Ascending aorta (tissue), 2 donors: Measurements from ENCODE around the gene PLEKHD1. TPM values are rescaled to one million over a fixed set of nuclear protein-coding genes. Genes with fewer than 3 reads are reported as not detected.
A peak's percentile ranks its signal among the peaks of the same experiment; 100 is the strongest.

Source experiments
- DNase-seq, 2 donors: peaks; one replicate each; pipeline ENCODE4 v3.0.0-alpha.2; 2019; ENCODE audit warnings: low spot score in 2 of 2
- H3K27ac ChIP-seq, 2 donors: fragments of 200-600 bp; sonication (generic); one replicate each; pipeline ENCODE4 v1.5.1; 2016 to 2017; ENCODE audit warnings: mild to moderate bottlenecking in 1 of 2
- H3K27me3 ChIP-seq: fragments of 200-600 bp; sonication (generic); one replicate; pipeline ENCODE4 v1.5.1; 2017
- H3K36me3 ChIP-seq, 2 donors: fragments of 200-600 bp; sonication (generic); one replicate each; pipeline ENCODE4 v1.5.1; 2016
- H3K4me1 ChIP-seq, 2 donors: fragments of 200-600 bp; sonication (generic); one replicate each; pipeline ENCODE4 v1.5.1; 2016 to 2017; ENCODE audit warnings: mild to moderate bottlenecking in 1 of 2
- H3K4me3 ChIP-seq, 2 donors: fragments of 200-600 bp; sonication (generic); one replicate each; pipeline ENCODE4 v1.5.1; 2016 to 2017; ENCODE audit warnings: mild to moderate bottlenecking in 1 of 2
- H3K9me3 ChIP-seq, 2 donors: fragments of 200-600 bp; sonication (generic); one replicate each; pipeline ENCODE4 v1.5.1; 2016
- CTCF ChIP-seq, 3 experiments: fragments of 200-600 bp in 2 of 3; fragments of 450-650 bp in 1 of 3; sonication (generic) in 2 of 3; IDR thresholded peaks; one replicate each; pipeline ENCODE4 v1.5.1; 2016 to 2019; ENCODE audit warnings: antibody characterized with exemption in 3 of 3, mild to moderate bottlenecking in 1 of 3, moderate library complexity in 1 of 3
- intact Hi-C: fragments of 100-400 bp; cut with DNase I; formaldehyde crosslinking; loops from one replicate; pipeline ENCODE4 v1.15.1; 2023
- total RNA-seq: library from RNA; depleted of rRNA; stranded (reverse); fragments of >200 nt; gene quantifications from one replicate; pipeline ENCODE4 v1.1.0, GENCODE V29; 2016

The PLEKHD1 gene
- total RNA-seq = not detected

- Histone ChIP-seq H3K4me3 (peak within 1 kb of the TSS; percentile 42 to 51), H3K27me3 (peaks cover 13% of the 10 kb centered on the region), H3K4me1 (peaks cover 5 to 14% of the 10 kb centered on the region in 2 donors), H3K27ac (no peak within 1 kb of the TSS), H3K36me3 (no peaks in the 10 kb centered on the region), H3K9me3 (no peaks in the 10 kb centered on the region)
- intact Hi-C loops = no loop called here
- TF ChIP-seq CTCF (IDR thresholded peaks at IDR 0.05) = no peak
- no peak for DNase-seq
These were observed at the start of gene PLEKHD1 for GRCh38 chr14:69484444-69485314. Gene PLEKHD1, plus strand, starts transcription at chr14:69484728. Its CDS starts 238 bp downstream, at chr14:69484966.

- Histone ChIP-seq H3K36me3 (peaks cover 0 to 10% of the 10 kb centered on the region in 2 donors), H3K27me3 (no peaks in the 10 kb centered on the region), H3K4me1 (no peaks in the 10 kb centered on the region), H3K9me3 (no peaks in the 10 kb centered on the region), H3K4me3 (no peak overlapping the region), H3K27ac (no peak overlapping the region)
- DNase-seq = no peak
- TF ChIP-seq CTCF (IDR thresholded peaks at IDR 0.05) = no peak
- intact Hi-C loops = no loop called here
These were observed 44.8 kb upstream of the PLEKHD1 start for GRCh38 chr14:69439521-69440270.

GRCh38 chr14:69441948-69442347 lies 42.6 kb upstream of the PLEKHD1 start:
- intact Hi-C loops = no loop called here
- no peak for DNase-seq
- TF ChIP-seq CTCF (IDR thresholded peaks at IDR 0.05) = no peak
- no peak overlapping the region for H3K27ac ChIP-seq
- H3K4me3 ChIP-seq = no peak overlapping the region
- peaks cover 0 to 13% of the 10 kb centered on the region in 2 donors for H3K36me3 ChIP-seq
- no peaks in the 10 kb centered on the region for H3K4me1 ChIP-seq
- H3K9me3 ChIP-seq = no peaks in the 10 kb centered on the region
- no peaks in the 10 kb centered on the region for H3K27me3 ChIP-seq

GRCh38 chr14:69443296-69443805 lies 41.2 kb upstream of the PLEKHD1 start:
- Histone ChIP-seq H3K27ac (no peak overlapping the region), H3K9me3 (no peaks in the 10 kb centered on the region), H3K27me3 (no peaks in the 10 kb centered on the region), H3K4me1 (no peaks in the 10 kb centered on the region), H3K4me3 (no peak overlapping the region), H3K36me3 (peaks cover 0 to 13% of the 10 kb centered on the region in 2 donors)
- intact Hi-C loops = no loop called here
- DNase-seq = no peak
- TF ChIP-seq CTCF (IDR thresholded peaks at IDR 0.05) = no peak

GRCh38 chr14:69449216-69449615 lies 35.3 kb upstream of the PLEKHD1 start:
- H3K27me3 ChIP-seq = no peaks in the 10 kb centered on the region
- H3K27ac ChIP-seq = no peak overlapping the region
- no peaks in the 10 kb centered on the region for H3K4me1 ChIP-seq
- TF ChIP-seq CTCF (IDR thresholded peaks at IDR 0.05) = no peak
- no peaks in the 10 kb centered on the region for H3K9me3 ChIP-seq
- intact Hi-C loops = no loop called here
- no peak for DNase-seq
- peaks cover 0 to 8% of the 10 kb centered on the region in 2 donors for H3K36me3 ChIP-seq
- no peak overlapping the region for H3K4me3 ChIP-seq
